Lung (tissue), 12 donors: ENCODE results near the gene ASCC2. TPM values are rescaled to one million over a fixed set of nuclear protein-coding genes. Genes with fewer than 3 reads are reported as not detected.

Experiments used
- ATAC-seq: fragments of 200-7000 bp; cut with Tn5 transposase; one replicate; pipeline ENCODE4 v1.9.1; 2020; ENCODE audit warnings: moderate number of reproducible peaks; ENCODE audit not compliant: insufficient read depth, low FRiP score
- DNase-seq, 3 donors: peaks; one replicate each; pipeline ENCODE4 v3.0.0-alpha.2; 2013 to 2017
- H3K27ac ChIP-seq, 2 donors: one replicate each; pipeline ENCODE4 v1.5.1; 2013; ENCODE audit warnings: mild to moderate bottlenecking in 2 of 2, moderate library complexity in 2 of 2, control low read depth in 1 of 2, inconsistent platforms in 1 of 2, low read depth in 1 of 2, low read length in 1 of 2
- H3K27me3 ChIP-seq, 3 donors: one replicate each; pipeline ENCODE4 v1.5.1; 2013; ENCODE audit warnings: low read length in 2 of 3; ENCODE audit not compliant: control insufficient read depth in 3 of 3, insufficient read depth in 3 of 3
- H3K36me3 ChIP-seq, 4 donors: one replicate each; pipeline ENCODE4 v1.5.1; 2013; ENCODE audit warnings: low read length in 4 of 4, mild to moderate bottlenecking in 1 of 4, moderate library complexity in 1 of 4; ENCODE audit not compliant: control insufficient read depth in 4 of 4, insufficient read depth in 4 of 4
- H3K4me1 ChIP-seq, 5 donors: one replicate each; pipeline ENCODE4 v1.5.1; 2013; ENCODE audit warnings: low read length in 5 of 5, mild to moderate bottlenecking in 2 of 5, moderate library complexity in 1 of 5; ENCODE audit not compliant: control insufficient read depth in 5 of 5, insufficient read depth in 5 of 5
- H3K4me3 ChIP-seq: one replicate; pipeline ENCODE4 v1.5.1; 2013; ENCODE audit warnings: mild to moderate bottlenecking, control low read depth, moderate library complexity
- H3K9ac ChIP-seq, 2 donors: one replicate each; pipeline ENCODE4 v1.5.1; 2013; ENCODE audit warnings: low read length in 2 of 2, control low read depth in 1 of 2; ENCODE audit not compliant: insufficient read depth in 1 of 2
- H3K9me3 ChIP-seq, 4 donors: one replicate each; pipeline ENCODE4 v1.5.1; 2013; ENCODE audit warnings: low read length in 3 of 4, mild to moderate bottlenecking in 1 of 4, moderate library complexity in 1 of 4; ENCODE audit not compliant: control insufficient read depth in 4 of 4, insufficient read depth in 3 of 4
- WGBS, 2 donors: extraction: QIAGEN DNeasy Blood & Tissue Kit; methylation state at CpG; one replicate each; pipeline ENCODE4 v1.1.7; 2013; 5-methylcytosine and 5-hydroxymethylcytosine counted together
- polyA plus RNA-seq, 2 donors: library from polyadenylated mRNA; stranded (reverse); fragments of 200-250 nt; gene quantifications; one replicate each; pipeline ENCODE4 v1.2.1, GENCODE V29; 2013
- total RNA-seq, 2 donors: library from RNA; depleted of rRNA in 1 of 2; stranded (reverse); fragments of >200 nt in 1 of 2; gene quantifications; one replicate each; pipeline ENCODE4 v1.2.1, GENCODE V29; 2014 to 2021
- TF ChIP-seq, protein P1 (sequence below): IDR thresholded peaks from 2 replicates; pipeline ENCODE4 v1.5.1; 2012; ENCODE audit warnings: mild to moderate bottlenecking; ENCODE audit errors: control extremely low read depth, extremely low read depth
- donor health status: control.
- donor health status: control.
- donor health status: Bipolar disorder and iron deficiency.
- donor health status: healthy.
- donor health status: DM: yes; HTN: yes; CAD: no.

ASCC2 gene
- total and polyA plus RNA-seq, 4 donors, result 38.6 to 61.6 (median 53.6) TPM

DNA sequence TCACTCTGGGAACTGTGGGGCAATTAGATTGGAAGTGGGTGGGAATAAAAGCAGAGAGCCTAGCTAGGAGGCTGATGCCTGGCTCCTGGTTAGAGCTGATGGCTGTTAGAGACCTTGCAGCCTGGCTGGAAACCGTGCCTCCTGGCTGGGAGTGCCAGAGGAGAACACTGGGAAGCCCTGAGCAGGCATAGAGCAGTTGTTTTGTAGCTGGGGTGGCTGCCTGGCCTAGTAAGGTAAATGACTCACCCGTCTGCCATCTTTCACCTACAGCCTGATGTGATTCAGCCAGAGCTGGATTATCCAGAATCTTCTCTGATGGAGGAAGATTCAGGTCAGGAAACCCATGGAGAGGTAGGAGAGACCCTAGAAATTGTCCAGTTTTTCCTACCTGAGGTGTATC is 64.8 kb downstream of the ASCC2 start:
- H3K9ac ChIP-seq, result no peak overlapping the region
- no peaks in the 10 kb centered on the region for H3K27me3 ChIP-seq
- no peak overlapping the region for H3K4me3 ChIP-seq
- no peak for DNase-seq
- TF ChIP-seq, protein P1, sequence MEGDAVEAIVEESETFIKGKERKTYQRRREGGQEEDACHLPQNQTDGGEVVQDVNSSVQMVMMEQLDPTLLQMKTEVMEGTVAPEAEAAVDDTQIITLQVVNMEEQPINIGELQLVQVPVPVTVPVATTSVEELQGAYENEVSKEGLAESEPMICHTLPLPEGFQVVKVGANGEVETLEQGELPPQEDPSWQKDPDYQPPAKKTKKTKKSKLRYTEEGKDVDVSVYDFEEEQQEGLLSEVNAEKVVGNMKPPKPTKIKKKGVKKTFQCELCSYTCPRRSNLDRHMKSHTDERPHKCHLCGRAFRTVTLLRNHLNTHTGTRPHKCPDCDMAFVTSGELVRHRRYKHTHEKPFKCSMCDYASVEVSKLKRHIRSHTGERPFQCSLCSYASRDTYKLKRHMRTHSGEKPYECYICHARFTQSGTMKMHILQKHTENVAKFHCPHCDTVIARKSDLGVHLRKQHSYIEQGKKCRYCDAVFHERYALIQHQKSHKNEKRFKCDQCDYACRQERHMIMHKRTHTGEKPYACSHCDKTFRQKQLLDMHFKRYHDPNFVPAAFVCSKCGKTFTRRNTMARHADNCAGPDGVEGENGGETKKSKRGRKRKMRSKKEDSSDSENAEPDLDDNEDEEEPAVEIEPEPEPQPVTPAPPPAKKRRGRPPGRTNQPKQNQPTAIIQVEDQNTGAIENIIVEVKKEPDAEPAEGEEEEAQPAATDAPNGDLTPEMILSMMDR, result no peak
- H3K27ac ChIP-seq, result peak overlapping the region in 1 of 2 donors; percentile 61
- no peaks in the 10 kb centered on the region for H3K9me3 ChIP-seq
- H3K36me3 ChIP-seq, result peaks cover 8 to 14% (median 10%) of the 10 kb centered on the region in 4 donors
- WGBS, 2 donors, result 82 to 88% methylated on average over 2 of the region's 2 CpGs
- peaks cover 0 to 9% (median 2%) of the 10 kb centered on the region in 5 donors for H3K4me1 ChIP-seq
- no peak for ATAC-seq

DNA sequence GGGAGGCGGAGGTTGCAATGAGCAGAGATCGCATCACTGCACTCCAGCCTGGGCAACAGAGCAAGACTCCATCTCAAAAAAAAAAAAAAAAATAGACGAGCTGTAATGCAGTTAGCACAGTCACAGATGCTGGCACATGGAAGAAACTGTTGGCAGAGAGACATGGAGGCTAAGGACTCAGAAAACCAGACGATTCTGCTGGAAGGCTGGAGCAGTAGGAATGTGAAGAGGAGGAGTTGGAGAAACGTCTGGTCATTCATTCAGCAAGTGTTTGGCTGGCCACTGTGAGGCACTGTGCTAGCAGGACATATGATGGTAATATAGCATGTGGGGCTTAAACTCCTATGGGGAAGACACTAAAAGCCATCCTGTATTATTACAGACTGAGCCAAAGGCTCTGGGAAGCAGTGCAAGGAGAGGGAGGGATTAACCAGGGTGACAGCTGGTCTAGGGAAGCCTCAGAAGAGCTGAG is 65.9 kb downstream of the ASCC2 start:
- Histone ChIP-seq H3K27ac (no peak overlapping the region), H3K9me3 (no peaks in the 10 kb centered on the region), H3K36me3 (peaks cover 10 to 19% (median 11%) of the 10 kb centered on the region in 4 donors), H3K4me3 (no peak overlapping the region), H3K4me1 (peaks cover 0 to 14% (median 7%) of the 10 kb centered on the region in 5 donors), H3K9ac (no peak overlapping the region), H3K27me3 (no peaks in the 10 kb centered on the region)
- peak in 2 of 3 donors; percentile 12 to 33 for DNase-seq
- ATAC-seq, result no peak
- TF ChIP-seq, protein P1, result no peak
- 58% methylated on average over 5 of the region's 5 CpGs for WGBS, 2 donors

DNA sequence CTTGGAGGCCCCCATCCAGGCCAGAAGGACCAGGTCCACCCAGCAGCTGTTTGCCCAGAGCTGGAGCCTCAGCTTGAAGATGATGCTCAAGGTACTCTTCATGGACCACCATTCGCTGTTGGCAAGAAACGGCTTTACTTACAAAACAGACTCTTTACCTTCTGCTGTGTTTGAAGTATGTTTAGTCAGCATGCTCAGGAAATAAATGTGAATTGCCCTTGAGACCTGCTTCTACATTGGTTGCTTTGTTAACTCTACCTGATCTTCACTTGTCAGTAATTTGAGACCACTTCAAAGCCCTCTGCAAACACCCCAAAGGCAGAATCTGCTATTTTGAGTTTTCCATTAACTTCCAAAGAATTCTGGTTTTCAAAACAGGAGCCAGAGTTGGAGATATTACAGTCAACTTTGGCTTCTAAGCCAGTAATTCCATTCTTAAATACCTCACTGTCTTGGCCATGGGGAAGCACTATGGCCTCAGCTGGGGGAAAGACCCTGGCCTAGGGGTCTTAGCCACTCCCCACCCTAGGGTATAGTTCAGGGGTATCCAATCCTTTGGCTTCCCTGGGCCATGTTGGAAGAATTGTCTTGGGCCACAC is 68.3 kb downstream of the ASCC2 start:
- no peak overlapping the region for H3K27ac ChIP-seq
- no peaks in the 10 kb centered on the region for H3K9me3 ChIP-seq
- DNase-seq, result peak in 2 of 3 donors; percentile 46 to 82
- peaks cover 10 to 19% (median 11%) of the 10 kb centered on the region in 4 donors for H3K36me3 ChIP-seq
- 65 to 86% methylated on average over 2 of the region's 2 CpGs for WGBS, 2 donors
- H3K4me1 ChIP-seq, result peaks cover 5 to 18% (median 14%) of the 10 kb centered on the region in 5 donors
- no peak overlapping the region for H3K4me3 ChIP-seq
- no peak for ATAC-seq
- no peaks in the 10 kb centered on the region for H3K27me3 ChIP-seq
- H3K9ac ChIP-seq, result no peak overlapping the region
- TF ChIP-seq, protein P1, result no peak
